Measurements from ENCODE around the gene STK36. TPM values are rescaled to one million over a fixed set of nuclear protein-coding genes. Genes with fewer than 3 reads are reported as not detected.

Gene STK36
- polyA plus RNA-seq, 3 donors, result 66.6 to 113 (median 81.3) TPM

DNA sequence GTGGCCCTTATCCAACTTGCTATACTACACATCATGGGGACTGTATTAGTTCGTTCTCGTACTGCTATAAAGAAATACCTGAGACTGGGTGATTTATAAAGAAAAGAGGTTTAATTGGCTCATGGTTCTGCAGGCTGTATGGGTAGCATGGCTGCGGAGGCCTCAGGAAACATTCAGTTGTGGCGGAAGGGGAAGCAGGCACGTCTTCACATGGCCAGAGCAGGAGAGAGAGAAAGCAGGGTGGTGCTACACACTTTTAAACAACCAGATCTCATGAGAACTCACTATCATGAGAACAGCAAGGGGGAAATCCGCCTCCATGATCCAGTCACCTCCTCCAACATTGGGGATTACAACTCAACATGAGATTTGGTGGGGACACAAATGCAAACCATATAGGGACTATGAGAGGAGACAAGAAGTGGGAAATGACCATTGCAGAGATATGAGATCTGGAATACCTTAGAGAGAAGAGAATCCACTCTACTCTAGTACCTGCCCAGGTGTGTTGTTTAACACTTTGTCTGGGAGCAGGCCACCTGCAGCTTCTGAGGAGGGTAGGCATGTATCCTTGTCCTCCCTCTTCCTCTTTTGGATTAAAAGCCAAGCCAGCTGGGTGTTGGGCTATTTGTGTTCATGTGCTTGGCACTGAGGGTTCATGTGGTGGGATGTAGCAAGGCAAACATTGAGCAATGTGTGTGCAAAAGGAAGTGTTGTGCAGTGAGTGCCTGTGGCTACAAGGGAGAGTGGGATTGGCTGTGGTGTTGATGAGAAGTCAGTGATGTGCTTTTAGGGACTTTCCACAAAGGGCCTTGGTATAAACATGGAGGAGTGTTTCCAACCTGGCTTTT lies 61.5 kb downstream of the STK36 start:
- no peak for DNase-seq (ENCODE audit: extremely low read depth in 1 of 11, low read depth in 9 of 11, low spot score in 4 of 11)

DNA sequence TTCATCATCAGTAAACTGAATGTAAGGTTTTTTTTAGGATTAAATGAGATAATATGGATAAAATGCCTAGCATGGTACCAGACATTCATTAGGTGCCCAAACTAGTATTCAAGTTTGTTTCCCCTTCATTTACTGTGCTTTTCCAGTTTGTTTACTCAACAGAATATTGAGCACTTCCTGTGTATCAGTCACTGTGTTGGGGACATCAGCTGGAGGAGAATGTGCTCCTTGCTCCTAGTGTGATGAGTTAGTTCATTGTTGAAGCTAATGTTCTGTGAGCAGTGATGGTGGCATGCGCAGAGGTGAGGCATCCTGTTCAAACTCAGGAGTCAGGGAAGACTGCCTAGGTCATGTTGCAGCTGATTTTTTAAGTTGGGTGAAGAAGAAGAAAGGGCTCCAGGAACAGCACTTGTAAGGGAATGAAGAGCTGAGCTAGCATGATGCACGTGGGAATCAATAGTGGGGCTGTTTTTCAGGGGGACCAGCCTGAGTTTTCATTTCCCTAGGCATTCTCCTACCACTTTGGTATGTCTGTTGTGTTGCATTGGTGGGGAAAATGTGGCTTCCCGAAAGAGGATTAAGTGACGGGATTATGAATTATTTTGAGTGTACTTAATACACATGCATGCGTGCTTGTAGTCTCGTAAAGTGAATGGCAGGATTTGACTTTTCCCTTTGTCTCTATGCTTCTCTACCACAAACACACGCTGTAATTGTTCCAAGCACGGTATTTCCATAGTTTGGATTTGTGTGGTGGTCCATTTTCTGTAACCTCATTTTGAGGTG lies 62.5 kb downstream of the STK36 start:
- DNase-seq (ENCODE audit: extremely low read depth in 1 of 11, low read depth in 9 of 11, low spot score in 4 of 11), result no peak

DNA sequence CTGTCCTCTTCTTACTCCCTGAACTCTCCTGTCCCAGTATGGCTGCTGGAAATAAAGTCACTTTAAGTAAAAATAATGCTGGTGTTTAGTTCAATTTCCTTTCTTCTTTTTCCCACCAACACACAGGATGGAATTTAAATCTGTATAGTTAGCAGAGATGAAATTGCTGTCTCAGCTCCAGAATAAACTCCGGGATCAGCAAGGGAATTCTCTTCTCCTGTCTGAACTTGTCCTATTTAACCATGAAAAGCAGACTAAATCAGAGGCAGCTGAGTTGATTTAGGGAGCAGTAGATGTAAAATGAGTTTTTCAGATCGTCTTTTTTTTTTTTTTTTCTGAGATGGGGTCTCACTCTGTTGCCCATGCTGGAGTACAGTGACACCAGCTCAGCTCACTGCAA lies 64.6 kb downstream of the STK36 start:
- no peak for DNase-seq (ENCODE audit: extremely low read depth in 1 of 11, low read depth in 9 of 11, low spot score in 4 of 11)

DNA sequence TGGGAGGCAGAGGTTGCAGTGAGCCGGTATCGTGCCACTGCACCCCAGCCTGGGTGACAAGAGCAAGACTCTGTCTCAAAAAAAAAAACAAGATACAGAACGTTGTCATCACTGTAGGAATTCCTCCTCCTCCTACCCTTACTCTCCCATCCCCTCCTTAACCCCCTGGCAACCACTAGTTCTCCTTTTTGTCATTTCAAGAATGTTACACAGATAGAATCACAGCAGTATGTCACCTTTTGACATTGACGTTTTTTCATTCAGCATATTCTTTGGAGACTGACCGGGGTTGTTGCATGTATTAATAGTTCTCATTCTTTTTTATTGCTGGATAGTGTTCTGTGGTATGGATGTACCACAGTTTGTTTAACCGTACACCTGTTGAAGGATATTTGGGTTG lies 71.2 kb downstream of the STK36 start:
- DNase-seq (ENCODE audit: extremely low read depth in 1 of 11, low read depth in 9 of 11, low spot score in 4 of 11), result no peak

DNA sequence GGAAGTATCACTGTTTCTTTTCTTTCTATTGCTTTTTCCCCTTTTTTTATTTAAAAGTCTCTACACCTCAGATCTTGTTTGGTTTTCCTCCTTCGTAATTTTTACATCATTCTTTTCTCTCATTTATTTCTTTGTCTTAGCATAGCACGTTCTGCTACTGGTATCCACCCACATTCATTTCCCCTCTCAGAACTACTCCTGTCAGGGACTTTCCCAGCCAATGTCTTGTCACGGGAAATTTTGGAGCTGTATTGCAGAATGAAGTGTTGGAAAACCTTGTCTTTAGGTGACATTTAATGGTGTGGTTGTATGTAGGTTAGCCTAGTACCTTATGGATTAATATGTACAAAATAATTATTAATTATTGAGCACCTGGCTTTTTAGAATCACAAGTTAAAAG lies 72.7 kb downstream of the STK36 start:
- no peak for DNase-seq (ENCODE audit: extremely low read depth in 1 of 11, low read depth in 9 of 11, low spot score in 4 of 11)

DNA sequence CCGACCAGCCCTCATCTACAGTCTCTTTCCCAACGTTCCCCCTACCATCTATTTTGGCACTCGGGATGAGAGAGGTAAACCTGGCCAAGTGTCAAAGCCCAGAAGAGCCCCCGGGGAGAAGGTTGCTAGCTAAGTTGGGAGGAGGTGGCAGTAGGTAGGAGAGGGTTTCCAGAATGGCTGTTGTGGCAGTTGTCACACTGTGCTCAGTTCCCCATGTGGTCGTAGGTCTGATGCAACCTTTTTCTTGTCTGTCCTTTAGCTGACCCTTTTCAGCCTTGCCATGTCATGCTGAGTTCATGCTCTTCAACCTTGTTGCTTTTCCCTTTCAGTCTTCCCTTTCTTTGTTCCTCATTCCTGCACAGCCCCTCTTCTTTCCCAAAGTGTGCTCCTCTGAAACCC lies 73.3 kb downstream of the STK36 start:
- no peak for DNase-seq (ENCODE audit: extremely low read depth in 1 of 11, low read depth in 9 of 11, low spot score in 4 of 11)

DNA sequence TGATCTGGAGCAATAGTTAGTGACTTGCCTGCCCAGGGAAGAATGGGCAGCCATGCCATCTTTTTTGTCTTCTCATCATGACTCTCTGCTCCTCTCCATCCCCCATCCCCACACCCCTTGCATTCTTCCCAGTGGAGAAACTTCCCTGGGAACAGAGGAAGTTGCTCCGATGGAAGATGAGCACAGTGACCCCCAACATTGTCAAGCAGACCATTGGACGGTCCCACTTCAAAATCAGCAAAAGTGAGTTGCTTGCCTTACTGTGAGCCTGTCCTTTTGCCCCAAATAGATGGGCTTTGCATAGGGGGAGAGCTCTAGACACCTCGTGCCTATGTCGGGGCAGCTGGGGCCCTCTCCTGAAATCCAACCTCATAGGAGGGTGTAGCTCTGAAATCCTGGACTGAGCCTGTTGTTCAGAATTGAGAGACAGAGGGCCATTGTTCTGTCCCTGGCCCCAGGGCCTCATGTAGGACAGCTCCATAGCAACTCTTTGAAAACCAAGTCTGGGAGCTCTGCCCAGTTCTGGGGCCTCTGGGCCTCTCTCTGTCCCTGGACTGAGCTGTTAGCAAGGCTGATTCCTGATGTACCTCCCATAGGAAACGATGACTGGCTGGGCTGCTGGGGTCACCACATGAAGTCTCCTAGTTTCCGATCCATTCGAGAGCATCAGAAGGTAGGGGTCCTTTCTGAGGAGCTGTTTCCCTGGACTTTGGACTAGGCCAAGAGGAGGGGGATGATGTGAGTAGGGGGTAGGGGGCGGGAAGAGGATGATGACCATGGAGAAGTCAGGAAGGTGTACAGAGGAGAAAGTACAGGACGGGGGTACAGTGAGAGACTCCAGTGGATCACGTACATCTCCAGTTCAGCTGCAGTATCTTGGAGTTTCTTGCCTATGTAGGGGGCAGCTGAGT lies 73.9 kb downstream of the STK36 start:
- peak in 2 of 11 donors; percentile 12 to 16 for DNase-seq (ENCODE audit: extremely low read depth in 1 of 11, low read depth in 9 of 11, low spot score in 4 of 11)

DNA sequence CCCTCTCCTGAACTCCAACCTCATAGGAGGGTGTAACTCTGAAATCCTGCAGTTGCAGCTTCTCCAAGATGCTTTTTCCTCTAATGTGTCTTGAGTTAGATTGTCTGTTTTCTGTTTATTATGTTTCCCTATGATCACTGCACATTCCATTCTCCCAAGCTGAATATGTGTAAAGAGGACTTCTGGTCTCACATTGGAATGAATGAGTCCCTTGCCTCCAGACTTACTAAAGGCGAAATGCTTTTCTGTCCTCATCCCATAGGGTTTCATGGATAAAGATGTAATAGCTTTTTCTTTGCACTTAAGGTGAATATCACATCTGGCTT lies 74.5 kb downstream of the STK36 start:
- DNase-seq (ENCODE audit: extremely low read depth in 1 of 11, low read depth in 9 of 11, low spot score in 4 of 11), result no peak

DNA sequence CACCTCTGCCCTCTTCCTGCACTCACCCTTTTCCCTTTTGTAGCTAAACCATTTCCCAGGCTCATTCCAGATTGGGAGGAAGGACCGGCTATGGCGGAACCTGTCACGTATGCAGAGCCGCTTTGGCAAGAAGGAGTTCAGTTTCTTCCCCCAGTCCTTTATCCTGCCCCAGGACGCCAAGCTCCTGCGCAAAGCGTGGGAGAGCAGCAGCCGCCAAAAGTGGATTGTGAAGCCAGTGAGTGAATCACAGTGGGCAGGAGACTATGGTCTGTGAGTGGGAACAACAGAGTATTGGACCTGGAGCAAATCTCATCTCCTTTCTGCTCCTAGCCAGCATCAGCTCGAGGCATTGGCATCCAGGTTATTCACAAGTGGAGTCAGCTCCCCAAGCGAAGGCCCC lies 75.1 kb downstream of the STK36 start:
- DNase-seq (ENCODE audit: extremely low read depth in 1 of 11, low read depth in 9 of 11, low spot score in 4 of 11), result no peak

DNA sequence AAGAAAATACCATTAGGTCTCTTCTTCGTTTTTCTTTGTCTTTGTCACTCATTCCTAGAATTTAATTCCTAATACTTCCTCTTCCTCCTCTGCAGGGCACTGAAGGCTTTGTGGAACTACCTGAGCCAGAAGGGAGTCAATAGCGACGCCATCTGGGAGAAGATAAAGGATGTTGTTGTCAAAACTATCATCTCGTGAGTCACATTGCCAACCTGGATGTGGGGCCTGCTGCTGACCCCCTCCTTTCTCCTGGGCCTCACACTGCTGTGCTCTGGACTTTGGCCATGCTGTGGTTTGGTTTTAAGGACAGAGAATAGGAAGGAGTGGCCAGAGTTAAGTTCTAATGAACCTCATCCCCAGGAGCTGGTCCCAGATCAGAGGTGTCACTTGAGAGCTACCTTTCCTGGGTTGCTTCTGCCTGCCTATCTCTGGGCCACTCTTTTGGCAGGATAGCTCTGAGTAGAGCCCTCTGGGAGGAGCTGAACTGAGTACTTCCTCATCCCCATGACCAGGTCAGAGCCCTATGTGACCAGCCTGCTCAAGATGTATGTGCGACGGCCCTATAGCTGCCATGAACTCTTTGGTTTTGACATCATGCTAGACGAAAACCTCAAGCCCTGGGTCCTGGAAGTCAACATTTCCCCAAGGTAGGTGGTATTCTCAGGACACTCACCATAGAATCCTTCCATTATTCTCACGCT lies 77.0 kb downstream of the STK36 start:
- DNase-seq (ENCODE audit: extremely low read depth in 1 of 11, low read depth in 9 of 11, low spot score in 4 of 11), result no peak

Other genes with a start within 250 kb of the STK36 start
- 10 to 100 TPM; 14.8 to 18.6 (median 17.2) TPM for gene USP37, start 103.7 kb upstream of the STK36 start, polyA plus RNA-seq (ENCODE audit: insufficient read length in 3 of 3)
- gene CNOT9, start 103.2 kb upstream of the STK36 start, polyA plus RNA-seq (ENCODE audit: insufficient read length in 3 of 3), result 10 to 100 TPM; 49.4 to 55.2 (median 52.3) TPM
- gene PLCD4, start 64.2 kb upstream of the STK36 start, polyA plus RNA-seq (ENCODE audit: insufficient read length in 3 of 3), result 1 to 10 TPM; 7.2 to 9.9 (median 9.4) TPM
- gene ZNF142, start 12.5 kb upstream of the STK36 start, polyA plus RNA-seq (ENCODE audit: insufficient read length in 3 of 3), result 10 to 100 TPM; 17.4 to 20.9 (median 20.3) TPM
- gene BCS1L, start 12.4 kb upstream of the STK36 start, polyA plus RNA-seq (ENCODE audit: insufficient read length in 3 of 3), result 10 to 100 TPM; 47.0 to 61.3 (median 49.1) TPM
- gene RNF25, start 84 bp upstream of the STK36 start, polyA plus RNA-seq (ENCODE audit: insufficient read length in 3 of 3), result 10 to 100 TPM; 44.4 to 47.2 (median 46.8) TPM
- 10 to 100 TPM; 30.9 to 43.7 (median 34.0) TPM for gene TTLL4, start 38.7 kb downstream of the STK36 start, polyA plus RNA-seq (ENCODE audit: insufficient read length in 3 of 3)
- 10 to 100 TPM; 42.8 to 61.9 (median 49.1) TPM for gene CYP27A1, start 110.1 kb downstream of the STK36 start, polyA plus RNA-seq (ENCODE audit: insufficient read length in 3 of 3)
- gene PRKAG3, start 159.7 kb downstream of the STK36 start, polyA plus RNA-seq (ENCODE audit: insufficient read length in 3 of 3), result under 1 TPM in 2 of 3 donors, not detected in 1; 0.04 to 0.11 TPM
- under 1 TPM; 0.11 to 0.50 (median 0.39) TPM for gene WNT6, start 187.7 kb downstream of the STK36 start, polyA plus RNA-seq (ENCODE audit: insufficient read length in 3 of 3)
- gene WNT10A, start 208.8 kb downstream of the STK36 start, polyA plus RNA-seq (ENCODE audit: insufficient read length in 3 of 3), result 1 to 10 TPM in 1 of 3 donors, under 1 TPM in 2; 0.67 to 1.8 (median 0.75) TPM